T-cell (primary cell): ENCODE data around the gene RP9. TPM values are rescaled to one million over a fixed set of nuclear protein-coding genes. Genes with fewer than 3 reads are reported as not detected.
"Not testable (repeated sequence)": the region's sequence is repeated elsewhere in the genome, so short reads cannot be mapped to it uniquely, and the experiment has no call there.

ENCODE experiments used
- ATAC-seq, 4 experiments: fragments of 200-7000 bp in 3 of 4; fragments of 150-1000 bp in 1 of 4; cut with Tn5 transposase; replicated peaks in 1 of 4; 1 replicate in 3 of 4; 2 replicates in 1 of 4; pipeline ENCODE4 v1.10.0; 2021; ENCODE audit warnings: moderate library complexity in 3 of 4, mild to moderate bottlenecking in 2 of 4, moderate number of reproducible peaks in 1 of 4
- CTCF ChIA-PET, 2 donors: fragments of 300-600 bp; sonication (Branson Sonifier 250); formaldehyde crosslinking; loops; one replicate each; lab custom pipeline; 2022; ENCODE audit warnings: antibody characterized with exemption in 2 of 2; lab: Charles Lee
- POLR2A ChIA-PET, 2 donors: fragments of 300-600 bp; sonication (Branson Sonifier 250); formaldehyde crosslinking; loops; one replicate each; lab custom pipeline; 2022; ENCODE audit warnings: antibody characterized with exemption in 2 of 2; lab: Charles Lee
- DNase-seq, 35 experiments: peaks; one replicate each; pipeline versions ENCODE4 v3.0.0 to v3.0.0-alpha.2; 2013 to 2023
- H3K27ac ChIP-seq: one replicate; pipeline ENCODE4 v1.5.1; 2013; ENCODE audit warnings: low read length
- H3K27me3 ChIP-seq, 2 experiments: replicated peaks in 1 of 2; 1 replicate in 1 of 2; 2 replicates in 1 of 2; pipeline versions ENCODE4 v1.6.1 to v1.7.0; 2013; ENCODE audit warnings: low read length in 1 of 2, mixed read lengths in 1 of 2; ENCODE audit not compliant: control insufficient read depth in 2 of 2, insufficient read depth in 2 of 2; ENCODE audit errors: extremely low read depth in 1 of 2
- H3K36me3 ChIP-seq, 2 donors: 1 replicate in 1 of 2; 2 replicates in 1 of 2; pipeline versions ENCODE4 v1.6.1 to v1.7.0; 2013; ENCODE audit warnings: low read length in 1 of 2; ENCODE audit not compliant: control insufficient read depth in 2 of 2, insufficient read depth in 1 of 2; ENCODE audit errors: extremely low read depth in 1 of 2
- H3K4me1 ChIP-seq, 2 experiments: 1 replicate in 1 of 2; 2 replicates in 1 of 2; pipeline versions ENCODE4 v1.6.1 to v1.7.0; 2013; ENCODE audit warnings: low read length in 2 of 2, mixed read lengths in 1 of 2; ENCODE audit not compliant: insufficient read depth in 2 of 2, control insufficient read depth in 1 of 2; ENCODE audit errors: extremely low read depth in 1 of 2
- H3K4me3 ChIP-seq, 2 donors: 1 replicate in 1 of 2; 2 replicates in 1 of 2; pipeline versions ENCODE4 v1.5.1 to v1.7.0; 2013; ENCODE audit warnings: mild to moderate bottlenecking in 2 of 2, low read length in 1 of 2, moderate library complexity in 1 of 2; ENCODE audit not compliant: control insufficient read depth in 1 of 2; ENCODE audit errors: extremely low read depth in 1 of 2
- H3K9me3 ChIP-seq: 2 replicates; pipeline ENCODE4 v1.7.0; 2013
- H3K27ac Mint-ChIP-seq, 2 donors: one replicate each; pipeline ENCODE4 v1.8.0; 2020 to 2021; ENCODE audit warnings: mild to moderate bottlenecking in 2 of 2, mixed read lengths in 2 of 2
- H3K27me3 Mint-ChIP-seq, 2 donors: one replicate each; pipeline ENCODE4 v1.8.0; 2021 to 2022; ENCODE audit warnings: mixed read lengths in 2 of 2
- H3K36me3 Mint-ChIP-seq: one replicate; pipeline ENCODE4 v1.8.0; 2021; ENCODE audit warnings: mixed read lengths
- H3K4me1 Mint-ChIP-seq, 3 donors: one replicate each; pipeline ENCODE4 v1.8.0; 2020 to 2022; ENCODE audit warnings: mixed read lengths in 3 of 3, mild to moderate bottlenecking in 1 of 3
- H3K4me3 Mint-ChIP-seq, 3 donors: one replicate each; pipeline ENCODE4 v1.8.0; 2020 to 2022; ENCODE audit warnings: mild to moderate bottlenecking in 3 of 3, mixed read lengths in 3 of 3, moderate library complexity in 3 of 3
- H3K9me3 Mint-ChIP-seq, 3 donors: one replicate each; pipeline ENCODE4 v1.8.0; 2020 to 2022; ENCODE audit warnings: mixed read lengths in 3 of 3
- WGBS: methylation state at CpG from one replicate; pipeline ENCODE4 v1.1.5; 2013; ENCODE audit warnings: missing lambda C conversion rate; ENCODE audit not compliant: insufficient coverage; 5-methylcytosine and 5-hydroxymethylcytosine counted together
- total RNA-seq, 35 experiments: library from RNA in 6 of 35; stranded (reverse) in 6 of 35; fragments of 120-200 nt in 1 of 35; gene quantifications; one replicate each; pipeline versions ENCODE4 v1.2.1 to v1.2.4 and lab custom pipeline; 2013 to 2026

Gene RP9
- total RNA-seq, 5 donors from 2014 or later (not counting 1 experiment from before 2014, with no cell fraction given): 14.7 to 18.3 (median 17.0) TPM

DNA sequence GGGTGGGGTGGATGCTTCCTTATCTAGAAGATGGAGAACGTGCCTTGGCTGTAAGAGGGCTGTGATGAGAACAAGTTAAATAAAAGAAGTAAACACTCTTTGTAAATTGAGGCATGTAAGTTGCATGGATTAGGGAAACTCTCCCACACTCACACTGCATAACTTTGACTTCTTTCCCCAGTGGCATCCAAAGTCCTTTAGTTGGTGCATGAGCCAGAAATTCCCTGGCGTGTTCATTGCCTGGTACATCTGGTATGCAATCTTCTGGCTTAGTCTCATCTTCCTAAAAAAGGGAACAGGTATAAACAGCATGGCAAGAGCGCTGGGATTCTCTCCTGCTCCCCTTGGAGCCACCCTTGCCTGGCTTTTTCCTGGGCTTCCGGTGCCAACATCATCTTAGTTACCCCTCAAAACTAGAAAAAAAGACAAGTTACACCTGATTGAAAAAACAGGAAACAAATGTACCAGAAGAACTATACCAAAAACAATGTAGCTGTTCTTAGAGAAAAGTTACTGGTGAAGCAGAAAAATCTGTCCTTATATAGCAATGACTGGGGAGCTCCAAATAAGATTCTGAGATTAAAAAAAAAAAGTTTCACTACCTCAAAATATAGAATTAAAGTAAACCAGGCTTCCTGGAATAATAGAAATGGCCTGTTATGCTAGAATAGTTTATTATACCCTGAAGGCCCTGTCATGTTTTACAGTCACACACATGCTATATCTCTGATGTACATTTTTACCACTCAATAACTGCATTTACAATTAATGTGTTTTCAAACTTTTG is 9.9 kb downstream of the RP9 start:
- Histone ChIP-seq H3K4me3 (no peak overlapping the region), H3K27me3 (no peaks in the 10 kb centered on the region), H3K36me3 (peaks cover 9 to 75% of the 10 kb centered on the region in 2 donors), H3K27ac (no peak overlapping the region), H3K4me1 (no peaks in the 10 kb centered on the region), H3K9me3 (no peaks in the 10 kb centered on the region)
- H3K27ac Mint-ChIP-seq: peak overlapping the region; percentile 41 to 61
- DNase-seq (no peak), ATAC-seq (no peak)
- peaks cover 57% of the 10 kb centered on the region for H3K36me3 Mint-ChIP-seq
- ChIA-PET CTCF (no interaction called here), POLR2A (interaction anchor here in 1 of 2 donors (0.6 kb wide), 1 partner anchor 40 kb away, joined by 4 read pairs; no protein-coding TSS in a partner anchor)
- no peaks in the 10 kb centered on the region for H3K27me3 Mint-ChIP-seq
- no peak overlapping the region for H3K4me3 Mint-ChIP-seq
- peaks cover 0 to 22% (median 19%) of the 10 kb centered on the region in 3 donors for H3K4me1 Mint-ChIP-seq
- 100% methylated on average over 1 of the region's 4 CpGs for WGBS
- no peaks in the 10 kb centered on the region for H3K9me3 Mint-ChIP-seq

GRCh38 chr7:33094745-33095275 is 14.4 kb downstream of the RP9 start:
- H3K4me1 ChIP-seq, H3K27me3 Mint-ChIP-seq, H3K4me3 Mint-ChIP-seq, DNase-seq, H3K9me3 Mint-ChIP-seq, H3K27ac ChIP-seq, CTCF ChIA-PET, POLR2A ChIA-PET, ATAC-seq, H3K27me3 ChIP-seq, H3K4me1 Mint-ChIP-seq, H3K9me3 ChIP-seq, H3K4me3 ChIP-seq, H3K27ac Mint-ChIP-seq: not testable (repeated sequence)
- 88% methylated on average over 1 of the region's 6 CpGs for WGBS
- peaks cover 53% of the 10 kb centered on the region for H3K36me3 Mint-ChIP-seq
- H3K36me3 ChIP-seq: peaks cover 7 to 43% of the 10 kb centered on the region in 2 donors

DNA sequence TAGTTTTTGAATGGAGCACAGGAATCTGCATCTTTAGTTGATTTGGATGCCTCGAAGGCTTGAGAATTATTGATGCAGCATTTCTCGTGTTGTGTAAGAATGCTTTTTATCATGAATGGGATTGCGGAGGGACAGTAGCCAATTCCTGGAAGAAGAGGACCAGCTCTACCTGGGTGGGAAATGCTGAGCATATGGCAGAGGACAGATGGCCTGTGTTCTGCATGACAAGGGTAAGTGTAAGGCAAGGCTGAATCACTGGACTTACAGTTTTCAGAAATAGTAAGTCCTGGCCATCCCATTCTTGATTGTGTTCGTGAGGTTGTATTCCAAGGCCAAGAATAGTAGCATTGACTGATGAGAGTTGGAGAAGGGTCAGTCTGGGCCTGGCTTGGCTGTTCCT is 15.9 kb downstream of the RP9 start:
- H3K4me3 ChIP-seq: no peak overlapping the region
- H3K27ac Mint-ChIP-seq: no peak overlapping the region
- CTCF ChIA-PET: no interaction called here

DNA sequence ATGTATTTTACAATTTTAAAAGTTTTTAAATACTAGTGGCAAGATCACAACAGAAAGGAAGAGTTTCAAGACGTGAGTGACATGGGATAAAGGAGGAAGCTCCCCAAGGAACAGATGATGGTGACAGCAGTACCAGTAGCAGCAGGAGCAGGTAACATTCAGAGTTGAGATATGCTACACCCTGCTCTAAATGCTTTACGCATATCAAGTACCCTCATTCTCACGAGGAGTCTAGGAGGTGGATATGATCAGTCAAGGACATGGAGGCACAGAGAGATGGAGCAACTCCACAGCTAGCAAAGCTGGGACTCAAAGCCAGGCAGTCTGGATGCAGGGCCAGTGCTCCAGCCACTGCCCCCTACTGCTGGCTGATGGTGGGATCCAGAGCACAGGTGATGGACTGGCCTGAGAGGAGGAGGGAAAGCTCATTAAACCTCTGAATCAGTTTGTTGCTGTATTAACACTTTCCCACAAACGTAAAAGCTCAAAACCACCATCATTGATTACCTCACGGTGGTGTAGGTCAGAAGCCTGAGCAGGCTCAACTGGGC is 17.5 kb downstream of the RP9 start:
- H3K9me3 Mint-ChIP-seq: no peaks in the 10 kb centered on the region
- H3K9me3 ChIP-seq: no peaks in the 10 kb centered on the region
- no peaks in the 10 kb centered on the region for H3K27me3 ChIP-seq
- no peaks in the 10 kb centered on the region for H3K4me1 Mint-ChIP-seq
- H3K36me3 Mint-ChIP-seq: peaks cover 34% of the 10 kb centered on the region
- H3K36me3 ChIP-seq: peaks cover 6 to 18% of the 10 kb centered on the region in 2 donors
- no peak for DNase-seq
- H3K4me3 ChIP-seq: no peak overlapping the region
- no peak overlapping the region for H3K27ac ChIP-seq
- no peak overlapping the region for H3K27ac Mint-ChIP-seq
- ChIA-PET POLR2A (no interaction called here), CTCF (no interaction called here)
- H3K27me3 Mint-ChIP-seq: no peaks in the 10 kb centered on the region
- no peak overlapping the region for H3K4me3 Mint-ChIP-seq
- no peak for ATAC-seq
- H3K4me1 ChIP-seq: no peaks in the 10 kb centered on the region
- 91% methylated on average over 4 of the region's 5 CpGs for WGBS

More for the DNA sequence above, 15.9 kb downstream of the RP9 start:
- H3K4me1 Mint-ChIP-seq: no peaks in the 10 kb centered on the region
- peaks cover 40% of the 10 kb centered on the region for H3K36me3 Mint-ChIP-seq
- no peaks in the 10 kb centered on the region for H3K27me3 Mint-ChIP-seq
- peaks cover 6 to 32% of the 10 kb centered on the region in 2 donors for H3K36me3 ChIP-seq
- no peaks in the 10 kb centered on the region for H3K9me3 Mint-ChIP-seq
- H3K4me1 ChIP-seq: no peaks in the 10 kb centered on the region
- H3K27ac ChIP-seq: no peak overlapping the region
- ATAC-seq: no peak
- WGBS: 97% methylated on average over 4 of the region's 4 CpGs
- POLR2A ChIA-PET: no interaction called here
- no peaks in the 10 kb centered on the region for H3K27me3 ChIP-seq
- no peak overlapping the region for H3K4me3 Mint-ChIP-seq
- H3K9me3 ChIP-seq: no peaks in the 10 kb centered on the region
- DNase-seq: no peak

DNA sequence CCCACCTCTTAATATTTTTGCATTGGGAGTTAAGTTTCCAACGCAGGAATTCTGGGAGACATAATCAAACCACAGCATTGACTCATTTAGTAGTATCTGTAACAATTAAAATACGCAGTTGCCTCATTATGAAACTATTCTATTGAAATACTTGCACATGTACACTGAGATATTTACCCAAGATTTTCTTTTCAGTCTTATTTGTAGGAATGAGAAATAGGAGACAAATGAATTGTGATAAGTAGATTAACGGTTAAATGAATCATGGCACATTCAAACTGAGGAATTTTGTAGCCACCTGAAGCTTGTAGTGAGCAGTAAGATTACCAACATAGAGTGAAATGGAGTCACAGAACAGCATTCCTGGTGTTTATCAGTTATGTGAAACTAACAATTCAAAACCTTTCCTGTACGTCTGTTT is 18.1 kb downstream of the RP9 start:
- H3K27ac ChIP-seq: no peak overlapping the region
- no peak for DNase-seq
- H3K4me3 ChIP-seq: no peak overlapping the region
- CTCF ChIA-PET: no interaction called here
- no peaks in the 10 kb centered on the region for H3K27me3 ChIP-seq
- Mint-ChIP-seq H3K27ac (no peak overlapping the region), H3K4me3 (no peak overlapping the region), H3K36me3 (peaks cover 28% of the 10 kb centered on the region), H3K9me3 (no peaks in the 10 kb centered on the region), H3K27me3 (no peaks in the 10 kb centered on the region), H3K4me1 (no peaks in the 10 kb centered on the region)
- no peaks in the 10 kb centered on the region for H3K4me1 ChIP-seq
- H3K36me3 ChIP-seq: peaks cover 3 to 12% of the 10 kb centered on the region in 2 donors
- POLR2A ChIA-PET: no interaction called here
- no peak for ATAC-seq
- 60% methylated on average over 1 of the region's 4 CpGs for WGBS
- H3K9me3 ChIP-seq: no peaks in the 10 kb centered on the region

GRCh38 chr7:33089142-33089541 is 20.1 kb downstream of the RP9 start:
- no peak overlapping the region for H3K27ac Mint-ChIP-seq
- ATAC-seq (no peak), DNase-seq (no peak)
- no peaks in the 10 kb centered on the region for H3K4me1 Mint-ChIP-seq
- Histone ChIP-seq H3K36me3 (no peaks in the 10 kb centered on the region), H3K9me3 (no peaks in the 10 kb centered on the region), H3K4me3 (no peak overlapping the region), H3K27ac (no peak overlapping the region), H3K27me3 (no peaks in the 10 kb centered on the region), H3K4me1 (no peaks in the 10 kb centered on the region)
- H3K9me3 Mint-ChIP-seq: peaks cover 0 to 2% (median 0%) of the 10 kb centered on the region in 3 donors
- POLR2A ChIA-PET: no interaction called here
- no peaks in the 10 kb centered on the region for H3K27me3 Mint-ChIP-seq
- no CpG with 5 or more reads among the region's 7 CpGs for WGBS
- H3K4me3 Mint-ChIP-seq: no peak overlapping the region
- H3K36me3 Mint-ChIP-seq: peaks cover 15% of the 10 kb centered on the region
- CTCF ChIA-PET: no interaction called here
